ENCODE measurements around the gene ARID3A.

Gene ARID3A

DNA sequence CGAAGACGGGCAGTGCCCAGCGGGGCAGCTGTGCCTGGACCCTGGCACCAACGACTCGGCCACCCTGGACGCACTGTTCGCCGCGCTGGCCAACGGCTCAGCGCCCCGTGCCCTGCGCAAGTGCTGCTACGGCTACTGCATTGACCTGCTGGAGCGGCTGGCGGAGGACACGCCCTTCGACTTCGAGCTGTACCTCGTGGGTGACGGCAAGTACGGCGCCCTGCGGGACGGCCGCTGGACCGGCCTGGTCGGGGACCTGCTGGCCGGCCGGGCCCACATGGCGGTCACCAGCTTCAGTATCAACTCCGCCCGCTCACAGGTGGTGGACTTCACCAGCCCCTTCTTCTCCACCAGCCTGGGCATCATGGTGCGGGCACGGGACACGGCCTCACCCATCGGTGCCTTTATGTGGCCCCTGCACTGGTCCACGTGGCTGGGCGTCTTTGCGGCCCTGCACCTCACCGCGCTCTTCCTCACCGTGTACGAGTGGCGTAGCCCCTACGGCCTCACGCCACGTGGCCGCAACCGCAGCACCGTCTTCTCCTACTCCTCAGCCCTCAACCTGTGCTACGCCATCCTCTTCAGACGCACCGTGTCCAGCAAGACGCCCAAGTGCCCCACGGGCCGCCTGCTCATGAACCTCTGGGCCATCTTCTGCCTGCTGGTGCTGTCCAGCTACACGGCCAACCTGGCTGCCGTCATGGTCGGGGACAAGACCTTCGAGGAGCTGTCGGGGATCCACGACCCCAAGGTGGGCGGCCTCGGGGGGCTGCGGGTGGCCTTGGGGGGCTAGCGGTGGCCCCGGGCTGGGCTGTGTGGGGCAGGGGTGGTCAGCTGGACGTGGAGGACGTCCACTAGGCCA lies 79.2 kb downstream of the ARID3A start:
- DNase-seq (ENCODE audit: low read depth): no peak

DNA sequence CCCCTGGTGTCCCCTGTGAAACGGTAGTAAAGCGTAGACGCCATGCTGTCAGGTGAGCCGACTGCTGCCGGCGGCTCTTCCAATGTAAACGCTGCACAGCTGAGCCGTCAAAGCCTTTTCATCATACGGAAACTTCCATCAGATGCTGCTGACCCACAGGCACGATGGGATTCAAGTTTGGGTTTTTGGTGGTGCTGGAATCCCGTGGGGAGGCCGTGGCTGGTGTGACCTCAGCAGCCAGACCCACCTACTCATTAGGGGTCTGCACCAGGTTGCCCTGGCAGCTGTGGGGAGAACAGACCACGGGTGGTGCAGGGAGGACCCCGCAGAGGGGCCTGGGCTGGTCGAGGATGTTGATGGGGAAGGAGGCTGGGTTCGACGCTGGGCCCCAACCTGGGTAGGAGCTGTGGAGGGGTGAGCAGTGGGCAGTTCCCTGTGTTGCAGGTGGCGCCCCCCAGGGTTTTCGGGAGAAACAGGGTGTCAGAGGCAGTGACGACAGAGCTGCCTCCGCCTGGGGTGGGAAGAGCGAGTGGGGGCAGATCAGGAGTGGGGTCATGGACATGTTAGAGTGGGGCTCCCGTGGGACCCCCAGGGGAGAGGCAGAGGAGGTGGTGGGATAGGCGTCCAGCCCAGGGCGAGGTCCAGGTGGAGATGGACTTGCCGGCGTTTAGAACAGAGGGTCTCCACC lies 81.0 kb downstream of the ARID3A start:
- no peak for DNase-seq (ENCODE audit: low read depth)

DNA sequence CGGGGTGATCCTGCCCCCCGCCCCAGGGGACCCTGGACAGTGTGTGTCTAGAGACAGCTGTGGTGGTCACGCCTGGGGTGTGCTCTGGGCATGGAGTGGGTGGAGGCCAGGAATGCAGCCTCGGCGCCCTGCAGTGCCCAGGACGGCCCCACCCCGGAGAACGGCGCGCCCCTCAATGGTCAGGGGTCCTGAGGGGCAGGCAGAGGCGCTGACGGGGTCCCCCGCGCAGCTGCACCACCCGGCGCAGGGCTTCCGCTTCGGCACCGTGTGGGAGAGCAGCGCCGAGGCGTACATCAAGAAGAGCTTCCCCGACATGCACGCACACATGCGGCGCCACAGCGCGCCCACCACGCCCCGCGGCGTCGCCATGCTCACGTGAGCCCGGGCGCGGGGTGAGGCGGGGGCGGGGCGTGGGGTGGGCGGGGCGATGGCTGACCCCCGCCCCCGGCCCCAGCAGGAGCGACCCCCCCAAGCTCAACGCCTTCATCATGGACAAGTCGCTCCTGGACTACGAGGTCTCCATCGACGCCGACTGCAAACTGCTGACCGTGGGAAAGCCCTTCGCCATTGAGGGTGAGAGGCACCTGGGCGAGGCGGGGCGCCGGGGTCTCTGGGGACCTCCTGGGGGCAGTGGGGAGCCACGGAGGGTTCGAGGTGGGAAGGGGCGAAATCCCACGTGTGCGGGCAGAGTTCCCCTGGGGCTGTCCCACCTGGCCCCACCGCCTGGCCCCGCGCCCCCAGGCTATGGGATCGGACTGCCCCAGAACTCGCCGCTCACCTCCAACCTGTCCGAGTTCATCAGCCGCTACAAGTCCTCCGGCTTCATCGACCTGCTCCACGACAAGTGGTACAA lies 81.8 kb downstream of the ARID3A start:
- no peak for DNase-seq (ENCODE audit: low read depth)

DNA sequence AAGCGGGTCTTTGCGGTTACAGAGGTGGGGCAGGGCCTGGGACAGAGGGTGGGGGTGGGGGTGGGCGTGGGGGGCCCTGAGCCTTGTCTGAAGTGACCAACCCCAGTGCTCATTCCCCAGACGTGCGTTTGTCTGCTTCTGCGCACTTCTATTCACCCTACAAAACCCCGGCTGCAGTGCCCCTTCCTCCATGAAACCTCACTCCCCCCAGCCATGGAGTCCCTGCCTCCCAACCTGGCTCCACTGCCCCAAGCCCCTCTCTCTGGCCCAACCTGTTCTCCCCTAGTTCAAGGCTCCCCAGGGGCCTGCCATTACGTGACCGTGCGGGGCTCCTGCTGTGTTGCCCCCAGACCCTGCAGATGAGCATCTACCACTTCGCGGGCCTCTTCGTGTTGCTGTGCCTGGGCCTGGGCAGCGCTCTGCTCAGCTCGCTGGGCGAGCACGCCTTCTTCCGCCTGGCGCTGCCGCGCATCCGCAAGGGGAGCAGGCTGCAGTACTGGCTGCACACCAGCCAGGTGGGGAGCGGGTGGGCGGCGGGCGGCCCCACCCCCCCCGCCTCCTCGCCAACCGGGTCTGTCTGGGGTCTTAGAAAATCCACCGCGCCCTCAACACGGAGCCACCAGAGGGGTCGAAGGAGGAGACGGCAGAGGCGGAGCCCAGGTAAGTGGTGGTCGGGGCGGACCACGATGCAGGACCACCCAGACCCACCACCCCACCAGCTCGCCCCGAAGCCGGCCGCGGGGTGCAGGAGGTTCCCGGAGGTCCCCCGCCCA lies 82.6 kb downstream of the ARID3A start:
- no peak for DNase-seq (ENCODE audit: low read depth)

DNA sequence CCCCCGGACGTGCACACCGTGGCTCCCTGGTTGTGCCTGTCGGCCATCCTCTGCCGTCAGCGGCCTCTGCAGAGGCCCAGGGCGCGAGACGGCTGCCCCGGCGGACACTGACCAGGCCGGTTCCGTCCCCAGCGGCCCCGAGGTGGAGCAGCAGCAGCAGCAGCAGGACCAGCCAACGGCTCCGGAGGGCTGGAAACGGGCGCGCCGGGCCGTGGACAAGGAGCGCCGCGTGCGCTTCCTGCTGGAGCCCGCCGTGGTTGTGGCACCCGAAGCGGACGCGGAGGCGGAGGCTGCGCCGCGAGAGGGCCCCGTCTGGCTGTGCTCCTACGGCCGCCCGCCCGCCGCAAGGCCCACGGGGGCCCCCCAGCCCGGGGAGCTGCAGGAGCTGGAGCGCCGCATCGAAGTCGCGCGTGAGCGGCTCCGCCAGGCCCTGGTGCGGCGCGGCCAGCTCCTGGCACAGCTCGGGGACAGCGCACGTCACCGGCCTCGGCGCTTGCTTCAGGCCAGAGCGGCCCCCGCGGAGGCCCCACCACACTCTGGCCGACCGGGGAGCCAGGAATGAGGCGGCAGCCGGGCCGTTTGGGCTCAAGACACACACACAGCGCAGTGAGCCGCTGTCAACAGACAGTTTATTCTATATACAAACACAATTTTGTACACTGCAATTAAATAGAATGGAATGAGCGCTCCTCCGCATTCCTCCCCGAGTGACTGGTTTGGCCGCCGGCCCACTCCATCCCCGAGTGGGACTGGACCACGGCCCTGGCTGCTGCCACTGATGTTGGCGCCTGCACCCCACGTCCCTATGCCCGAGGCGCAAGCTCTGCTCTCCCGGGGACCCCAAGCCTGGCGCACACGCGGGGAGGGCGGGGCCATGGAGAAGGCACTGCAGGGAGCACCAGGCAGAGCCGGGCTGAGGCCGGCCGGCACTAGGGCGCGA lies 83.5 kb downstream of the ARID3A start:
- DNase-seq (ENCODE audit: low read depth): no peak

DNA sequence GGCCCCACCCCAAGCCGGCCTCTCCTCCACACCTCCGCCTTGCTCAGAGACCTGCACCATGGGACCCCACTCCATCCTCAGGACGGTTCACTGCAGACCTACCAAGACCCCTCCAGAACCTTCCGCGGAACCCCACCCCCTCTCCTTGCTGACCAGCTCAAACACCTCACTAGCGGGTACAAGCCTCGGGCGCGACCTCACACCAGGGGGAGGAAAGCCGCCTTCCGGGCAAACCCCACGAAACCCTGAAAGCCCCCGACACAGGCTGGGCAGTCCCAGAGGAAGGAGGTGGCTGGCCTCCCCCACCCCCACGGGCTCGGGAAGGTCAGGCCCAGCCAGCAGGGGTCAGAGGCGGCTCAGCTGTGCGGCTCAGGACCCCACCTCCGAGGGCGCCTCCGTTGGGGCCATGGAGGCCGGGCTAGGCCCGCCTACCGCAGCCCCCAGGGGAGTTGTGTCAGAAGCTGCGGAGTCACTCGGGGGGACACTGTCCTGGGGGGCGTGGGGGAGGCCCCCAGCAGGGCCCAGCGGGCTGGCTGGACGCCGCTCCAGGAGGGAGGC lies 84.2 kb downstream of the ARID3A start:
- DNase-seq (ENCODE audit: low read depth): no peak

DNA sequence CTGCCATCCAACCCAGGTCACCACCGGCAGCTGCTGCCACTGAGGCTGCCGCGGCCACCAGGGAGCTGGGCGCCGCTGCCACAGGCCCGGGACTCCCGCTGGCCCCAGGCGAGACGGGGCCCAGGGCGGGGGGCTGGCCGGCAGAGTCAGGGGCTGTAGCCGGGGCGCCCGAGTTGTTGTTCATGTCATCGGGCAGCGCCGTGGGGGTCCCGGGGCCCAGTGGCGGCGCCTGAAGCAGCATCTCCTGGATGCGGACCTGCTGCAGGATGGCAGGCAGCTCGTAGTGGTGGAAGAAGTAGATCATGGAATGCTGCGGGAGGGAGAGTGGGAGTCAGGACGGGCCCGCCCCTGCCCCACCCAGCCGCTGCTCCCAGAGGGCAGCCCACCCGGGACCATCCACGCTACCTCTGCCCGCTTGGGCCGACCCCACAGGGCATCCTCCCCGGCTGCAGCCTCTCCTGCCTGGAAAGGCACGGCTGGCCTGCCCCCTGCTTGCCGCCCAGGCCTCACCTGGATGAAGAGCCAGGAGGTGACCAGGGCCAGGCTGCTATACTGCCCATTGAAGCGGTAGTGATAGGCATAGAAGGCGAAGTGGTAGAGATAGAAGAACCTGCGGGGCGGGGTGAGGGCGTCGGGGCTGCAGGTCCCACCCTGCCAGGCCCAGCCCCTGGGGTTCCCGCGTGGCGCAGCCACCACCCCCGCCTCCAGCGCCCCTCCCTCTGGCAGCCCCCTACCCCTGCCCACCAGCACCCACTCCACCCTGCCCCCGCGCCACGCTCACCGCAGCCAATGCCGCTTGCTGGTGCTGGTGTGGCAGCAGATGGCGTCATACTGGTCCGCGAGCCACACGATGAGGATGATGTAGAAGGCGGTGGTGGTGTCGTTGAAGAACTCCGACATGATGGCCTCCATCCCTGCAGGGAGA lies 85.0 kb downstream of the ARID3A start:
- no peak for DNase-seq (ENCODE audit: low read depth)

DNA sequence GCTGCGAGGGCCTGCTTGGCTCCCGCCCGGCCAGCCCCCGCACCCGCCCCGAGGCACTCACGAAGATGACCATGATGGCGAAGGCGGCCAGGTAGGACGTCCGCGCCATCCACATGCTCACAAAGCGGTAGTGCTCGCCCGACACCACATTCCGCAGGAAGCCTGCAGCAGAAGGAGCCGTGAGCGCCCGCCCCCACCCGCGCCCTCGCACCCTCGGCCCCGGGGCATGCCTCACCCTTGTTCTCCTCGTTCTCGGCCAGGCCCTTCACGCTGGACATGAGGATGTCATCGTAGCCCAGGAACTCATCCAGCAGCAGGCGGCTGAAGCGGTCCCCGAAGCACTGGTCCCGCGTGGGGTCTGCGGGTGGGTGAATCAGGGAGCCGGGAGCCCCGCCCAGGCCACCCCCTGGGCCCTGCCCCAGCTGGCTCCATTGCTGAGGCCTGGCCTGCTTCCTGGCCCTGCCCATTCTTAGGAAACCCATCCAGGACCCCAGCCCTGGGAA lies 86.0 kb downstream of the ARID3A start:
- no peak for DNase-seq (ENCODE audit: low read depth)

DNA sequence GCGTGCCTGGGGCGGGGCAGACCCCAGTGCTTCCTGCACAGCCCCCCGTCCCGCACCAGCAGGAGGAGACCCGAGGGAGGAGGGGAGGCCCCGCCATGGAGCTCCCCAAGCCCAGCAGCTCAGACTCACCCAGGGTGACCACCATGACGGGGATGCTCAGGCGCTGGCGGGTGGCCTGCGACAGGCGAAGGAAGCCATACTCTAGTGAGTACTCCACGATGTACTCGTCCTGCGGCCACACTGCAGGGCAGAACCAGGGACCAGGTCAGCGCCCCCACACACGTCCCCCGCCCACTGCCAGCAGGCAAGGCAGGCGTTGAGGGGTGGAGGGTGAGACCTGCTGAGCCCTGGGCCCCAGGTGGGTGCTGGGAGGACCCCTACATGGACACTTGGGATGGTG lies 86.5 kb downstream of the ARID3A start:
- no peak for DNase-seq (ENCODE audit: low read depth)

DNA sequence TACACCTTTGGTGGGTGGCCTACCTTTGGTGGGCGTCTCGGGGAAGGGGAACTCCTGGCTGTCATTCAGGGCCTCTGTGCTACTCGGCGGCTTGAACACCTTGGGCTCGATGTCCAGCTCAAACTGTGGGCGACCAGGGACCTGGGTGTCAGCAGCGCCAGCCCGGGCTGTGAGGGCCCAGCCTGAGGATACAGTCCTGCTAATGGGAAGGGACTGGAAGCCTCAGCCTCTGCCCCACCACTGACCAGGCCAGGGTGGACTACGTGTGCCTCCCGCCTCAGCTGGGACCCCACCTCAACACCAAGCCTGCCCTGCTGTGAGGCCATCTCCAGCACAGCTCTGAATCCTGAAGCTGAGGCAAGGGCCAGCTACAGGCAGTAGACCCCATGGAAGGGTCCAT lies 87.4 kb downstream of the ARID3A start:
- no peak for DNase-seq (ENCODE audit: low read depth)

DNA sequence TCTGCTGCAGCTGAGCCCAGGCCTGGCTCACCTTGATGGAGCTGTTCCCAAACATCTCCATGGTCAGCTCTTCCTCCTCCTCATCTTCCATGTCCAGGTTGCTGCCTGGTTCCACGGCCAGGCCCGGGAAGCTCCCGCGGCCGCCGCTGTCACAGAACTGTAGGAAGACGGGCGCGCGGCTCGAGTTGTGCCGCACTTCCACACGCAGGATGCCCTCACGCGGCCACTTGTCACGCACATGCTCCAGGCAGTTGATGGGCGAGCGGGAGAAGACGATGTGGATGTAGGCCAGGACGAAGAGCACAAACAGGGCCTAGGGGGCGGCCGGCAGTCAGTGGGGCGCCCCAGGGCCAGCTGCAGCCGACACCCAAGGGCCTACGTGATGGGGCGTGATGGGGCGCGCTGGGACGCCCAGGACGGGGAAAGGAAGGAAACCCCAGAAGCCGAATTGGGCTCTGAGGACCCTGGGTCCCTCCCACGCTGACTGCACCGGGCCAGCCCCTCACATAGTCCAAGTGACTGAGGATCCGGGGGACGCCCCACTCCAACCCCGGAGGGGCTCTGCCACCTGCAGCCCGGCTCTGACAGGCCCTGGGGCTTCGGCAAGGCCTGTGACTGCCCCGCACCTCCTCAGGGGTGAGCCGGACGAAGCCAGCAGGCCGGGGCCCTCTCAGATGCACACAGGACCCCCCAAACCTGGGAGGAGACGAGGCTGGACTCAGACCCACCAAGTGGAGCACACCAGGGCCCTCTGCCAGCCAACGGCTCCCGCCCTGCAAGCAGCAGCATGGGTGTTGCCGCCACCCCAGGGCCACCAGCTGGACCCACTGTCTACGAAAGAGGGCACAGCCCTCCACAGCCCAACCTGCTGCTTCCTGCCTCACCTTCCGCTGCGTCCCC lies 88.6 kb downstream of the ARID3A start:
- no peak for DNase-seq (ENCODE audit: low read depth)

DNA sequence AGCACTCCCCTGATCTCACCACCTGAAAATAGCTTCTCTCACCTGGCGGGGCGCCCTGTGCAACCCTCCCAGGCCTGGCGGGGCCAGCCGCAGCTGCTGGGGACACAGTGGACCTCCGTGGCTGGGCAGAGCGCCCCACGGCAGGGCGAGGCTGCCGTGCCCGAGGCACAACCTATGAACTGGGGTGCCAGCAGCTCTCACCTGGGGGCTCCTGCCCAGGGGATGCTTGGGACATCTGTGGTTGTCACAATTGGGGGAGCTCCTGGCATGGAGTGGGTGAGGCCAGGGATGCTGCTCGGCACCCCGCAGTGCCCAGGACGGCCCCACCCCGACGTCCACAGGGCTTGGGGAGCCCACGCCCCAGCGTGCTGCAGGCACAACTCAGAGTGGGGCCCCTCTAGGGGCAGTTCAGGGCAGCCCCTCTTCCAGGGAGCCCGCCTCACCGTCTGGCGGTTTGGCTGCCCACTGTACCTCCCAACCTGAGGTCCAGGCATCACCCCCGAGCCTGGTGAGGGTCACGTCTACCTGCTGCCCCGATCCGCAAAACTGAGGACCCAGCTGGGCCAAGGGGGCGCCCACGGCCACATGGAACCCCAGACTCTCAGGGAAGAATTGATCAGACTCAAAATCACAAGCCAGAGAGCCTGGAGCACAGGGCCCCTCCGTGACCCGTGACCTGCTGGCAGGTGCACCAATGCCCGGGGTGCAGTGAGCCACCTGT lies 89.4 kb downstream of the ARID3A start:
- DNase-seq (ENCODE audit: low read depth): no peak

DNA sequence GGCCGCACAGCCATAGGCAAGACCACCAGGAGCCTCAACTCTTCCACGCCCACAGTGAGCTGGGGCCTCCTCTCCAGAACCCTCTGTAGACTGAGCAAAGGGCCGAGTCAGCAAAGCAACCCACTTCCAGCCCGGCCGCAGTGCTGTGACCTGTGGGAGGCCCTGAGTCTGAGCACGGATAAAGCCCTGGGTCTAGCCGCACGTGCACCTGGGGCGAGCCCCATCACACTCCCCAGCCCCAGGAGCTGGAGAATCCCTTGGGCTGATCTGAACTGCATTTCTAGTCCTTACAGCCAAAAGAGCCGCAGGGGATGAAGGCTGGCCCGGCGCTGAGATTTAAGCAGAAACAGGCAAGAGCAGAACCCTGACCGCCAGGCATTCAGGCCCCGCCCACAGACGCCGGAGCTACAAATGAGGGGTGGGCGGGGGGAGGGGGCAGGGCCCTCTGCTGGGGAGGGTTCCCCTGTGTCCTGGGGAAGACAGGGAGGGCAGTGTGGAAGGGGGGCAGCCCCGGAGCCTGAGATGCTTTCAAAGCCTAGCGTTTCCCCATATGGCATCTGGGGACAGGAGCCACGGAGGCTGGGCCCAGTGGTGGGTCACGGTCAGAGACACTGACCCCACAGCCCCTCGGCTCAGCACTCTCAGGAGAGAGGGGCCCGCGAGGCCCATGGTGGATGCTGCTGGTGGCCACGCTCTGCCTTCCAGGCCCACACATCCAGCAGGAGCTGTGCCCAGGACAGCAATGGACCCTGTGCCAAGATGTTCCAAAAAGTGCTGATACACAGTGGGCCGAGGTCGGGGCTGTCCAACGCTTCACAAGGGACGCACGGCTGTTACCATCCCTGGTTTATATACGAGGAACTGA lies 90.2 kb downstream of the ARID3A start:
- DNase-seq (ENCODE audit: low read depth): no peak

DNA sequence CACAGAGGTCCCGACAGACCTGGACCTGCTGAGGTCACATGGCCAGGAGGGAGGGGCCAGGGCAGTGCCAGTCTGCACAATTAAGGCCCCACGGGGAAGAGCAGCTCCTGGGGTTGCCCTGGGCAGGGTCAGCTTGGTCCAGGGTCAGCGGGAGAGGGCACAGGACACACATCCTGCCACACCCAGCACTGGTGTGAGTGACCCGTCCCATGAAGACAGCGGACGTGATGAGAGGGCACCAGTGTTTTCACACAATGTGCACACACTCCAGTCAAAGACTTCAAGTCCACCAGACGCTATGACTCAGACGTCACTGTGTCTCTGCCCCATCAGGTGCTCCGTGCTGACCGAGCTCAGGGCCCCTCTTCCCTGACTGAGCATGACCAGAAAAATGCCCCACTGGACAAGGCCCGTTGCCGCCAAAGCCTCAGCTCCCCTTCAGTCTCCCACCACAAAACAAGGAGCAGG lies 90.8 kb downstream of the ARID3A start:
- no peak for DNase-seq (ENCODE audit: low read depth)

DNA sequence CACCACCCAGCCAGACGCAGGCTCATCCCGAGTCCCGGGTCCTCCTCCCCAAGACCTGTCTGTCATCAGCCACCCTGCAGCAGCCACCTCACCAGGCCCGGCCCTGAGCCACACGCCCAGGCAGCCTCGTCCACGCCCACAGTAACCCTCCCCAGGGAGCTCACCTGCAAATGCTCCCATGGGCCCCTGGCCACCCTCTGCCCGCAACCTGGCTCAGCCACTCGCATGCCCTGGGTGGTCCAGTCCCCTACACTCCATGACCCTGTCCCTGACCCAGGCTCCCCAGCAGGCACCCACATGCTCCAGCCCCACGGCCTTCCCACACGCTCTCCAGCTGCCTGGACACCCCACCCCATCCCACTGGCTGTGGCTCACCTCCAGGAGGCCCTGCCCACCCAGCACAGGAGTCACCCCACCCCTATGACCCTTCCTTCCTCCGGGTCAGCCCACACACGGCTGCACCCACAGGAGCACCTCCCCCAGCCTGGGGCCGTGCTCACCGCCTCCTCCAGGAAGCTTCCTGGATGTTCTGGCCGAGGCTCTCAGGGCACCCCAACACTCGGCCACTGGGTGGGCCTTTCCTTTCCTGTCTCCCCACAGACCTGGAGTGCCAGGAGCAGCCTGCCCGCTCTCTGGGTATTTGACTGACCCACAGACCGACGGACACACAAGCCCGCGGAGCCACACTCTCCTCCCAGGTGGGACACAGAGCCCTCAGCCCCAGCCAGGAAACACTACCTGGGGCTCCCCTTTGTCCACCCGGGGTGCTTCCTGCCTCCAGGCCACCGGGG lies 91.5 kb downstream of the ARID3A start:
- DNase-seq (ENCODE audit: low read depth): no peak
